HUES48 (cell line): ENCODE measurements around the gene BHLHE40.

Experiments used
- H3K27ac ChIP-seq: one replicate; pipeline ENCODE4 v1.7.0; 2013; ENCODE audit warnings: low read depth, low read length, inconsistent platforms
- H3K27me3 ChIP-seq: 2 replicates; pipeline ENCODE4 v1.6.1; 2013; ENCODE audit warnings: mild to moderate bottlenecking, low read length; ENCODE audit not compliant: control insufficient read depth, insufficient read depth
- H3K36me3 ChIP-seq: 2 replicates; pipeline ENCODE4 v1.6.1; 2013; ENCODE audit warnings: low read length; ENCODE audit not compliant: control insufficient read depth, insufficient read depth
- H3K4me1 ChIP-seq: 2 replicates; pipeline ENCODE4 v1.6.1; 2013; ENCODE audit warnings: mild to moderate bottlenecking, low read length; ENCODE audit not compliant: control insufficient read depth, insufficient read depth
- H3K4me3 ChIP-seq: 2 replicates; pipeline ENCODE4 v1.5.1; 2013; ENCODE audit warnings: mild to moderate bottlenecking, low read depth, low read length
- H3K9ac ChIP-seq: 2 replicates; pipeline ENCODE4 v1.6.1; 2013; ENCODE audit warnings: mild to moderate bottlenecking, low read depth, low read length, moderate library complexity
- H3K9me3 ChIP-seq: 2 replicates; pipeline ENCODE4 v1.6.1; 2013; ENCODE audit warnings: low read length; ENCODE audit not compliant: control insufficient read depth, insufficient read depth

BHLHE40 gene

DNA sequence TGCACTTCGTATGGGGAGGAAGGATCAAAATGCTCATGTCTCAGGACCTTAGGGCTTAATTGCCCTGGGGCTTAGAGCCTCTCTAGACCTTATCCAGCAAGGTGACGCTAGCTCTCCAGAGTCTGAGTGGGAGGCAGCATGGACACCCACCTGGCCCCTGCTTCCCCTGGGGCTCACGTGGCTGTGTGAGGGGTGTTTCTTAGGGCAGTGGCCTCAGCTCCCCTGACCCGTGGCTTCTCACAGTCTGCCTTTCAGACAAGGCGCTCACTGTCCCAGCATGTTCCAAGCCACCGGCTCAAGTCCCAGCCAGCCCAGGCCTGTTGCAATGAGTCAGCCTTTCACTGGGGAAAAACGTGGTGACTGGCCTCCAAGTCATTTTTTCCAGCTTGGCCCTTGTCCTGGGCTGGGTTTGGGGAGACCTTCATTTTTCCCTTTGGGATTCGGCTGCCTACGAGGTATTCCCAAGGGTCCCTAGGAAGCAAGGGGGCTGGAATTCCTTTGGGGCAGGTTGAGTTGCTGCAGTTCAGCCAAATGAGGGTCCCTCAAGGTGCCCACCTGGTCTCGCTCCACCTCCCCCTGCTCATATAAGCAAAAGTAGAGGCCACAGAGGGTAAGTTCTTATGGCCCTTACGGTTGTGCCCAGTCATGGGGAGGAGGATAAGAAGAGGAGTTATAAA lies 15.7 kb downstream of the BHLHE40 start:
- no peak overlapping the region for H3K4me3 ChIP-seq
- no peaks in the 10 kb centered on the region for H3K9me3 ChIP-seq
- no peaks in the 10 kb centered on the region for H3K27me3 ChIP-seq
- H3K4me1 ChIP-seq: 0 out of 2 replicates have a peak, but pooled peaks cover 6% of the 10 kb centered on the region
- H3K27ac ChIP-seq: peak overlapping the region; percentile 37
- H3K9ac ChIP-seq: no peak overlapping the region
- no peaks in the 10 kb centered on the region for H3K36me3 ChIP-seq

GRCh38 chr3:4995500-4996053 lies 16.3 kb downstream of the BHLHE40 start:
- no peaks in the 10 kb centered on the region for H3K36me3 ChIP-seq
- peak overlapping the region; percentile 37 for H3K27ac ChIP-seq
- H3K9me3 ChIP-seq: no peaks in the 10 kb centered on the region
- H3K27me3 ChIP-seq: no peaks in the 10 kb centered on the region
- no peak overlapping the region for H3K9ac ChIP-seq
- H3K4me1 ChIP-seq: 0 out of 2 replicates have a peak, but pooled peaks cover 6% of the 10 kb centered on the region
- H3K4me3 ChIP-seq: no peak overlapping the region

DNA sequence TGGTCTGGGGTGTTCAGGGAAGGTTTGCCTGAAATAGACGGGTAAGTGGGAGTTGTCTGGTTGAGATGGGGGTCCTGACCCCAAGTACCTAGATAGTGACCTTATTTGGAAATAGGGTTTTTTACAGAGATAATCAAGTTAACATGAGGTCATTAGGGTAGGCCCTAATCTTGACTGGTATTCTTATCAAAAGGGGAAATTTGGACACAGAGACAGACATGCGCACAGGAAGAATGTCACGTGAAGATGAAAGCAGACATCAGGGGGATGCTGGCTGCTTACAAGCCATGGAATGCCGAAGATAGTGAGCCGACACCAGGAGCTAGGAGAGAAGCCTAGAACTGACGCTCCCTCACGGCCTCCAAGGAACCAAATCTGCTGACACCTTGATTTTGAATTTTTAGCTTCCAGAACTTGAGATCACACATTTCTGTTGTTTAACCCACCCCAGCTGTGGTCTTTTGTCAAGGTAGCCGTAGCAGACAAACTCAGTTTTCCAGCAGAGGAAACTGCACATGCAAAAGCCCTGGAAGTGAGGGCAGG lies 17.1 kb downstream of the BHLHE40 start:
- Histone ChIP-seq H3K27me3 (no peaks in the 10 kb centered on the region), H3K4me1 (0 out of 2 replicates have a peak, but pooled peaks cover 6% of the 10 kb centered on the region), H3K9me3 (no peaks in the 10 kb centered on the region), H3K4me3 (no peak overlapping the region), H3K36me3 (no peaks in the 10 kb centered on the region), H3K9ac (no peak overlapping the region), H3K27ac (no peak overlapping the region)

DNA sequence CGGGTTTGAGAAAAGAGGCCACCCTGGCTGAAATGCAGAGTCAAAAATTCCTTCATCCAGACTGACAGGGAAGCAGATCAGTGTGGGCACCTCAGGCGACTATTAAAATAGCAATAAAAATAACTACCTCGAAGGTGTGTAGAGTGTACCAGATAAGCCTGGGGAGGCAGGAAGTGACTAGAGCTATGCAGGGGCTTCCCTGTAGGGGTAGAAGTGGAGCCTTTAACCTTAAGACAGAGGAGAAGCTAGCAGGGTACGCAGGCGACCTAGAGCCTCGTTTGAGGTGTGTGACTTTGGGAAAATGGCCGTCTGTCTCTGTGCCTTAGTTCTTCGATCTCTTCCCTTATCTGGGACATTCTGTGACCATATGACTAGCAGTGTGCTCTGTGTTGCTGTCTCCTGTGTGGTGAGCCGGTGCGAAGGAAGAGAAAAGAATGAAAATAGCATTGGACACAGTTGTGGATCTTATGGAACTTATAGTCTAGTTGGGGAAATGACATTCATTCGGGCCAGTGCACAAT lies 17.6 kb downstream of the BHLHE40 start:
- Histone ChIP-seq H3K27ac (no peak overlapping the region), H3K9ac (no peak overlapping the region), H3K27me3 (no peaks in the 10 kb centered on the region), H3K9me3 (no peaks in the 10 kb centered on the region), H3K4me3 (no peak overlapping the region), H3K36me3 (no peaks in the 10 kb centered on the region), H3K4me1 (0 out of 2 replicates have a peak, but pooled peaks cover 6% of the 10 kb centered on the region)

- Histone ChIP-seq H3K4me1 (0 out of 2 replicates have a peak, but pooled peaks cover 6% of the 10 kb centered on the region), H3K9me3 (no peaks in the 10 kb centered on the region), H3K9ac (no peak overlapping the region), H3K27ac (no peak overlapping the region), H3K4me3 (no peak overlapping the region), H3K36me3 (no peaks in the 10 kb centered on the region), H3K27me3 (no peaks in the 10 kb centered on the region)
Measured at GRCh38 chr3:4997946-4998345, 18.7 kb downstream of the BHLHE40 start.

DNA sequence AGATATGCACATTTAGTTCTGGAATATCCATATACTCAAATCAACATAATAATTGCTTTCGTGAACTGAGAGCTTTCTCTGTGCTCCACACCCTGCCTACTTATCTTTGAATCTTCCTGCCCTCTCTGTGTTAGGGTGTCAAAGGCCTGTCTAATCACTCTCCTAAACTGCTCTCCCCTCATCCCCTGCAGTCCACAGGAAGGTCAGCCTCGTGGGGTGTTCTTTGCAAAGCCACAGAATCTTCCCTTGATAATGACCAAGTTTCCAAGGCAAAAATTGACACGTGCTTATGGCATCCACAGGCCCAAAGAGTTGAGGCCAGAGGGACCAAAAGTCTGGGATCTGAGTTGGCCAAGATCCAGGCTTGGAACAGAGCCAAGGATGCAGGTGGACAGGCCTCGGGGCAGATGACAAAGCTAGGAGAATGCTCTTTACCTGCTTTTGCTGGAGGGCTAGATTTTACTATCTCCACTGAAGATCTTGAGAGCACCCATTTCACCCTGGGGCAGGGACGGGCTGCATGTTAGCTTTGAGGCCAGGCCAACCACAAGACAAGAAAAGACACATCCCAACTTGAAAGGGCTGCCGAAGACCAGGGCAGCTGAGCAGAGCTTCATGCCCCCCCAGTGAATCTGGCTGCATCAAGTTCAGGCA lies 20.4 kb downstream of the BHLHE40 start:
- H3K36me3 ChIP-seq: no peaks in the 10 kb centered on the region
- H3K27ac ChIP-seq: no peak overlapping the region
- 0 out of 2 replicates have a peak, but pooled peaks cover 6% of the 10 kb centered on the region for H3K4me1 ChIP-seq
- no peak overlapping the region for H3K4me3 ChIP-seq
- H3K27me3 ChIP-seq: no peaks in the 10 kb centered on the region
- no peak overlapping the region for H3K9ac ChIP-seq
- no peaks in the 10 kb centered on the region for H3K9me3 ChIP-seq

GRCh38 chr3:5001135-5001534 lies 21.9 kb downstream of the BHLHE40 start:
- H3K9ac ChIP-seq: no peak overlapping the region
- no peaks in the 10 kb centered on the region for H3K27me3 ChIP-seq
- no peak overlapping the region for H3K4me3 ChIP-seq
- H3K36me3 ChIP-seq: no peaks in the 10 kb centered on the region
- H3K27ac ChIP-seq: no peak overlapping the region
- H3K9me3 ChIP-seq: no peaks in the 10 kb centered on the region
- H3K4me1 ChIP-seq: 0 out of 2 replicates have a peak, but pooled peaks cover 6% of the 10 kb centered on the region

GRCh38 chr3:5001805-5002173 lies 22.6 kb downstream of the BHLHE40 start:
- peak overlapping the region; percentile 24 for H3K27ac ChIP-seq

GRCh38 chr3:5002174-5002870 lies 23.1 kb downstream of the BHLHE40 start:
- Histone ChIP-seq H3K27me3 (no peaks in the 10 kb centered on the region), H3K4me3 (no peak overlapping the region), H3K9ac (no peak overlapping the region), H3K27ac (peak overlapping the region; percentile 32), H3K36me3 (no peaks in the 10 kb centered on the region), H3K4me1 (0 out of 2 replicates have a peak, but pooled peaks cover 6% of the 10 kb centered on the region), H3K9me3 (no peaks in the 10 kb centered on the region)

More at GRCh38 chr3:5001805-5002173, 22.6 kb downstream of the BHLHE40 start:
- no peaks in the 10 kb centered on the region for H3K36me3 ChIP-seq
- no peaks in the 10 kb centered on the region for H3K9me3 ChIP-seq
- H3K9ac ChIP-seq: no peak overlapping the region
- 0 out of 2 replicates have a peak, but pooled peaks cover 6% of the 10 kb centered on the region for H3K4me1 ChIP-seq
- no peaks in the 10 kb centered on the region for H3K27me3 ChIP-seq
- no peak overlapping the region for H3K4me3 ChIP-seq

- Histone ChIP-seq H3K4me3 (no peak overlapping the region), H3K9me3 (no peaks in the 10 kb centered on the region), H3K4me1 (0 out of 2 replicates have a peak, but pooled peaks cover 6% of the 10 kb centered on the region), H3K27me3 (no peaks in the 10 kb centered on the region), H3K36me3 (no peaks in the 10 kb centered on the region), H3K9ac (no peak overlapping the region), H3K27ac (peak overlapping the region; percentile 20)
Measured at GRCh38 chr3:5002871-5003247, 23.6 kb downstream of the BHLHE40 start.
